DOHH2 (cell line): ENCODE results near the gene SHISAL1.

ENCODE experiments used
- H3F3A ChIP-seq: fragments of 200-600 bp; sonication (generic), shearing (Covaris generic); 2 replicates; pipeline ENCODE4 v1.6.0; 2016; ENCODE audit warnings: antibody characterized with exemption, mild to moderate bottlenecking; ENCODE audit not compliant: control insufficient read depth, insufficient read depth
- H3K27ac ChIP-seq: fragments of 200-600 bp; sonication (generic); 2 replicates; pipeline ENCODE4 v1.5.1; 2014; ENCODE audit warnings: low read depth, mild to moderate bottlenecking, low read length, moderate library complexity
- H3K27me3 ChIP-seq: fragments of 200-600 bp; sonication (generic); 2 replicates; pipeline ENCODE4 v1.6.1; 2014; ENCODE audit warnings: mild to moderate bottlenecking, low read length, mixed read lengths; ENCODE audit not compliant: control insufficient read depth
- H3K36me3 ChIP-seq: fragments of 200-600 bp; sonication (generic); 2 replicates; pipeline ENCODE4 v1.6.1; 2014; ENCODE audit warnings: mild to moderate bottlenecking, low read length, moderate library complexity, mixed read lengths; ENCODE audit not compliant: control insufficient read depth
- H3K4me1 ChIP-seq: fragments of 200-600 bp; sonication (generic); 2 replicates; pipeline ENCODE4 v1.6.1; 2014; ENCODE audit warnings: mild to moderate bottlenecking, low read length, mixed read lengths; ENCODE audit not compliant: control insufficient read depth
- H3K4me2 ChIP-seq: fragments of 200-600 bp; sonication (generic); 2 replicates; pipeline ENCODE4 v1.6.0; 2014; ENCODE audit warnings: mild to moderate bottlenecking, low read length, moderate library complexity
- H3K4me3 ChIP-seq: fragments of 200-600 bp; sonication (generic); 2 replicates; pipeline ENCODE4 v1.5.1; 2014; ENCODE audit warnings: mild to moderate bottlenecking, low read length, mixed read lengths
- H3K79me2 ChIP-seq: fragments of 200-600 bp; sonication (generic); 2 replicates; pipeline ENCODE4 v1.6.1; 2014; ENCODE audit warnings: mild to moderate bottlenecking, low read length, mixed read lengths; ENCODE audit not compliant: control insufficient read depth
- H3K9me2 ChIP-seq: fragments of 200-600 bp; sonication (generic); replicated peaks from 2 replicates; pipeline ENCODE4 v1.6.1; 2014; ENCODE audit warnings: mild to moderate bottlenecking, low read length, mixed read lengths; ENCODE audit not compliant: control insufficient read depth
- H3K9me3 ChIP-seq: fragments of 200-600 bp; sonication (generic); 2 replicates; pipeline ENCODE4 v1.6.1; 2014; ENCODE audit warnings: antibody characterized with exemption, low read length, mixed read lengths; ENCODE audit not compliant: control insufficient read depth, insufficient read depth
- H4K20me1 ChIP-seq: fragments of 200-600 bp; sonication (generic); 2 replicates; pipeline ENCODE4 v1.6.0; 2014; ENCODE audit warnings: low read depth, mild to moderate bottlenecking, antibody characterized with exemption, low read length, moderate library complexity; ENCODE audit not compliant: control insufficient read depth, insufficient read depth
- CTCF ChIP-seq: fragments of 200-600 bp; sonication (generic); IDR thresholded peaks from one replicate; pipeline ENCODE4 v1.5.1; 2014; ENCODE audit warnings: antibody characterized with exemption, mild to moderate bottlenecking, low read depth, low read length; ENCODE audit not compliant: poor library complexity, severe bottlenecking
- EZH2phosphoT487 ChIP-seq: fragments of 200-600 bp; sonication (generic); IDR thresholded peaks from 2 replicates; pipeline ENCODE4 v1.6.1; 2017; ENCODE audit warnings: borderline replicate concordance, mild to moderate bottlenecking, antibody characterized with exemption, low read length, moderate library complexity, mixed read lengths

The SHISAL1 gene

GRCh38 chr22:44221710-44222475, 90.9 kb downstream of the SHISAL1 start:
- Histone ChIP-seq H3K9me3 (no peaks in the 10 kb centered on the region), H3K36me3 (no peaks in the 10 kb centered on the region), H4K20me1 (no peaks in the 10 kb centered on the region), H3K4me1 (no peaks in the 10 kb centered on the region), H3K4me2 (no peak overlapping the region), H3K27ac (no peak overlapping the region), H3K9me2 (no peaks in the 10 kb centered on the region), H3F3A (no peaks in the 10 kb centered on the region), H3K4me3 (no peak overlapping the region), H3K27me3 (no peaks in the 10 kb centered on the region; the same call in 1 of the 2 replicates), H3K79me2 (no peaks in the 10 kb centered on the region)
- TF ChIP-seq EZH2phosphoT487 = no peak

- Histone ChIP-seq H3K79me2 (no peaks in the 10 kb centered on the region), H3K27ac (no peak overlapping the region), H3K9me3 (no peaks in the 10 kb centered on the region), H3F3A (no peaks in the 10 kb centered on the region), H4K20me1 (no peaks in the 10 kb centered on the region), H3K9me2 (no peaks in the 10 kb centered on the region), H3K36me3 (no peaks in the 10 kb centered on the region), H3K4me1 (no peaks in the 10 kb centered on the region), H3K27me3 (no peaks in the 10 kb centered on the region; the same call in 1 of the 2 replicates), H3K4me3 (no peak overlapping the region), H3K4me2 (no peak overlapping the region)
- TF ChIP-seq EZH2phosphoT487 (no peak), CTCF (no peak)
Observed at GRCh38 chr22:44220727-44221680, 91.7 kb downstream of the SHISAL1 start.

GRCh38 chr22:44219101-44219870, 93.5 kb downstream of the SHISAL1 start:
- no peaks in the 10 kb centered on the region for H3K9me2 ChIP-seq
- H3K36me3 ChIP-seq = no peaks in the 10 kb centered on the region
- H3K79me2 ChIP-seq = no peaks in the 10 kb centered on the region
- no peaks in the 10 kb centered on the region for H3F3A ChIP-seq
- H3K27me3 ChIP-seq = no peaks in the 10 kb centered on the region; the same call in 1 of the 2 replicates
- H4K20me1 ChIP-seq = no peaks in the 10 kb centered on the region
- H3K27ac ChIP-seq = no peak overlapping the region
- TF ChIP-seq EZH2phosphoT487 (no peak), CTCF (no peak)
- no peaks in the 10 kb centered on the region for H3K9me3 ChIP-seq
- no peak overlapping the region for H3K4me3 ChIP-seq
- no peaks in the 10 kb centered on the region for H3K4me1 ChIP-seq
- H3K4me2 ChIP-seq = no peak overlapping the region
